Inferior parietal cortex (tissue), 1 donor: ENCODE data around the gene UGT1A6.
"Not testable (repeated sequence)": the region's sequence is repeated elsewhere in the genome, so short reads cannot be mapped to it uniquely, and the experiment has no call there.

Experiments
- DNase-seq: peaks from one replicate; pipeline ENCODE4 v3.0.0-alpha.2; 2016; ENCODE audit errors: extremely low spot score

The UGT1A6 gene

GRCh38 chr2:233718552-233718951, 25.9 kb downstream of the UGT1A6 start, which contains the start of gene UGT1A4:
Gene UGT1A4 (plus strand): TSS chr2:233718736. CDS start chr2:233718821, 85 bp downstream.
- DNase-seq = no peak

- no peak for DNase-seq
These were observed 36.1 kb downstream of the UGT1A6 start, which contains the start of gene UGT1A3 for GRCh38 chr2:233728723-233729301. Gene UGT1A3 (plus strand): TSS chr2:233729042. CDS start chr2:233729127, 85 bp downstream.

- DNase-seq = not testable (repeated sequence)
These were observed 44.4 kb downstream of the UGT1A6 start for GRCh38 chr2:233736868-233737653.

GRCh38 chr2:233740870-233741269, 48.2 kb downstream of the UGT1A6 start:
- no peak for DNase-seq

- no peak for DNase-seq
These were observed 51.0 kb downstream of the UGT1A6 start for GRCh38 chr2:233743464-233744259.

GRCh38 chr2:233745073-233745755, 52.5 kb downstream of the UGT1A6 start:
- DNase-seq = no peak

GRCh38 chr2:233745838-233746237, 53.1 kb downstream of the UGT1A6 start:
- not testable (repeated sequence) for DNase-seq

GRCh38 chr2:233746475-233747282, 54.0 kb downstream of the UGT1A6 start:
- DNase-seq = no peak

GRCh38 chr2:233747283-233747544, 54.5 kb downstream of the UGT1A6 start:
- no peak for DNase-seq

GRCh38 chr2:233750689-233751088, 58.0 kb downstream of the UGT1A6 start:
- DNase-seq = not testable (repeated sequence)

GRCh38 chr2:233751212-233752009, 58.7 kb downstream of the UGT1A6 start:
- not testable (repeated sequence) for DNase-seq

GRCh38 chr2:233754872-233755611, 62.4 kb downstream of the UGT1A6 start:
- DNase-seq = no peak

- no peak for DNase-seq
These were observed 63.9 kb downstream of the UGT1A6 start for GRCh38 chr2:233756429-233757081.

- no peak for DNase-seq
These were observed 65.5 kb downstream of the UGT1A6 start for GRCh38 chr2:233758141-233758540.

- no peak for DNase-seq
These were observed 66.2 kb downstream of the UGT1A6 start for GRCh38 chr2:233758849-233759248.

GRCh38 chr2:233760043-233760442, 67.4 kb downstream of the UGT1A6 start, which contains the start of gene UGT1A1:
Gene UGT1A1 (plus strand): TSS chr2:233760270. CDS start chr2:233760288, 18 bp downstream.
- no peak for DNase-seq

- DNase-seq = no peak
These were observed 68.5 kb downstream of the UGT1A6 start for GRCh38 chr2:233761040-233761769.

- no peak for DNase-seq
These were observed 71.6 kb downstream of the UGT1A6 start for GRCh38 chr2:233764264-233764663.
